ENCODE data around the gene NKX1-1. TPM values are rescaled to one million over a fixed set of nuclear protein-coding genes. Genes with fewer than 3 reads are reported as not detected.

Gene NKX1-1
- total and polyA plus RNA-seq, 9 of the 15 experiments (the other 6 are each of a cell fraction or from before 2014, with no cell fraction given) = not detected

DNA sequence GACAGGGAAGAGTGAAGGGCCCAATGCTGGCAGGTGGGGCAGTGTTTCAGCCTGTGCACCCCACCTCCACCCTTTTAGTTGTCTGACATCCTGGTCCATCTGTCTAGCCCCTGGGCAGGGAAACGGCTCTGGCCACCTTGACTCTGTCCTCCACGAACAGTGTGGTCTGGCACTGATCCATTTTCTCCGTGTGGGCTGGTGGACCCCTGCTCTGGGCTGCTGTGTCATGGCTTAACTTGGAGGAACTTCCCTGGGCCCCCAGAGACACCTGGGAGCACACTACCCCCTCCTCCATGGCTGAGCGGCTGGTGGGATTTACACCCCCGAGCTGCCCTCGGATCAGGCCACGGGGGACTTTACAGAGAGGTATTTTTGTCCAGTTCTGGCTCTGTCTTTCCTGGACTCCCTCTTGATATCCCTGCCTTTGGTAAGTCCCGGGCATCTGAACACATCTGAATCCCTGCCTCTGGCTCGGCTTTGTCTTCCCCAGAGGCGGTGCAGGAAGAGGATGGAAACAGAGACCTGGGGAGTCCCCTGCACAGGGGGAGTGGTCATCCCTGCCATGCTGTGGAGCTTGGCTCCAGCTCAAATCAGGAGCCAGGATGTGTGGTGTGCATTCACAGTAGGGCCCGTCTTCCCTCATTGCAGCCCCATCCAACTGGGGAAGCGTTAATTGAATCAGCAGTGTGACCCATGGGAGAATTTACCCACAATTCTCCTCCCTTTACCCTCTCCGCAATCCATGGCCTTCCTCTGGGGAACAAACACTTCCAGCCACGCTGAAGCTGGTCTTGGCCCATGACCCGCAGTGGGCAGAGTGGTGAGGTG lies 6.3 kb upstream of the NKX1-1 start:
- H3K9ac ChIP-seq (ENCODE audit: insufficient read depth in 1 of 2, low read depth in 2 of 2, low read length in 2 of 2) = no peak overlapping the region
- ChIA-PET POLR2A (no interaction called here), CTCF (ENCODE audit: low intra/inter-chr PET ratio) (no interaction called here)
- peaks cover 2% of the 10 kb centered on the region for H3K9me1 ChIP-seq (ENCODE audit: control insufficient read depth, insufficient read depth, low read length)
- no peak for ATAC-seq
- H3K79me2 ChIP-seq (ENCODE audit: control insufficient read depth, insufficient read depth, low read length) = no peaks in the 10 kb centered on the region
- WGBS (ENCODE audit: insufficient coverage, low coverage, missing lambda C conversion rate) = 12% methylated on average over 15 of the region's 15 CpGs
- H3K36me3 ChIP-seq (ENCODE audit: control insufficient read depth, insufficient read depth, low read length) = no peaks in the 10 kb centered on the region
- DNase-seq (ENCODE audit: extremely low read depth in 1 of 4, low spot score in 3 of 4) = peak in 1 of 4 experiments; percentile 11
- BruUV-seq (replicated peaks) = no TSS peak
- H3K4me1 ChIP-seq (replicated peaks in 1 of 2; ENCODE audit: control insufficient read depth in 2 of 2, insufficient read depth in 2 of 2, low read length in 2 of 2) = peaks cover 6 to 49% of the 10 kb centered on the region in 2 experiments; a peak in 4 of 5 replicates
- H4K20me1 ChIP-seq (replicated peaks; ENCODE audit: control insufficient read depth, insufficient read depth, low read length) = no peaks in the 10 kb centered on the region; the same call in 1 of the 2 replicates
- in situ Hi-C loops (cut with MboI) (loop anchor here (5.0 kb wide), 1 partner anchor 50 kb away; no protein-coding TSS in a partner anchor), intact Hi-C loops (cut with micrococcal nuclease) (no loop called here)
- no peak overlapping the region for H2AFZ ChIP-seq (ENCODE audit: low read depth, low read length)
- FAIRE-seq = no peak
- H3K27ac ChIP-seq (ENCODE audit: extremely low read depth, low read depth, low read length) = no peak overlapping the region
- no peaks in the 10 kb centered on the region; the same call in 1 of the 2 replicates for H3K9me3 ChIP-seq (replicated peaks; ENCODE audit: control insufficient read depth, insufficient read depth, low read depth, low read length)
- no peak overlapping the region for H3K4me3 ChIP-seq
- no peak overlapping the region for H3K4me2 ChIP-seq (ENCODE audit: insufficient read depth, low read length)
- H3K27me3 ChIP-seq (ENCODE audit: control insufficient read depth in 2 of 2, insufficient read depth in 2 of 2, low read length in 2 of 2) = peaks cover 0 to 10% of the 10 kb centered on the region in 2 experiments; a peak in 2 of 5 replicates
- TF ChIP-seq KLF13 (tag; IDR thresholded peaks at IDR 0.05; ENCODE audit: borderline replicate concordance, low read depth) (no peak), NR4A1 (CRISPR knock-in tag; IDR thresholded peaks at IDR 0.05) (no peak), NR4A1 (tag; IDR thresholded peaks at IDR 0.05) (no peak), ZNF507 (tag; conservative IDR thresholded peaks at IDR 0.05) (no peak), NFE2 (IDR thresholded peaks at IDR 0.05; ENCODE audit: low read depth) (no peak), TCF7L2 (IDR thresholded peaks at IDR 0.05; ENCODE audit: low read depth, low read length) (no peak), NFRKB (IDR thresholded peaks at IDR 0.05; ENCODE audit: low read depth) (no peak), TBP (optimal IDR thresholded peaks at IDR 0.05; ENCODE audit: low read depth, low read length) (no peak), ZNF282 (CRISPR knock-in tag; IDR thresholded peaks at IDR 0.05) (no peak)
- TF ChIP-seq, protein P1, sequence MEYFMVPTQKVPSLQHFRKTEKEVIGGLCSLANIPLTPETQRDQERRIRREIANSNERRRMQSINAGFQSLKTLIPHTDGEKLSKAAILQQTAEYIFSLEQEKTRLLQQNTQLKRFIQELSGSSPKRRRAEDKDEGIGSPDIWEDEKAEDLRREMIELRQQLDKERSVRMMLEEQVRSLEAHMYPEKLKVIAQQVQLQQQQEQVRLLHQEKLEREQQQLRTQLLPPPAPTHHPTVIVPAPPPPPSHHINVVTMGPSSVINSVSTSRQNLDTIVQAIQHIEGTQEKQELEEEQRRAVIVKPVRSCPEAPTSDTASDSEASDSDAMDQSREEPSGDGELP (CRISPR knock-in tag; IDR thresholded peaks at IDR 0.05; ENCODE audit: borderline replicate concordance) = no peak
- TF ChIP-seq, protein P2, sequence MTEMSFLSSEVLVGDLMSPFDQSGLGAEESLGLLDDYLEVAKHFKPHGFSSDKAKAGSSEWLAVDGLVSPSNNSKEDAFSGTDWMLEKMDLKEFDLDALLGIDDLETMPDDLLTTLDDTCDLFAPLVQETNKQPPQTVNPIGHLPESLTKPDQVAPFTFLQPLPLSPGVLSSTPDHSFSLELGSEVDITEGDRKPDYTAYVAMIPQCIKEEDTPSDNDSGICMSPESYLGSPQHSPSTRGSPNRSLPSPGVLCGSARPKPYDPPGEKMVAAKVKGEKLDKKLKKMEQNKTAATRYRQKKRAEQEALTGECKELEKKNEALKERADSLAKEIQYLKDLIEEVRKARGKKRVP (CRISPR knock-in tag; IDR thresholded peaks at IDR 0.05) = no peak
- TF ChIP-seq, protein P3, sequence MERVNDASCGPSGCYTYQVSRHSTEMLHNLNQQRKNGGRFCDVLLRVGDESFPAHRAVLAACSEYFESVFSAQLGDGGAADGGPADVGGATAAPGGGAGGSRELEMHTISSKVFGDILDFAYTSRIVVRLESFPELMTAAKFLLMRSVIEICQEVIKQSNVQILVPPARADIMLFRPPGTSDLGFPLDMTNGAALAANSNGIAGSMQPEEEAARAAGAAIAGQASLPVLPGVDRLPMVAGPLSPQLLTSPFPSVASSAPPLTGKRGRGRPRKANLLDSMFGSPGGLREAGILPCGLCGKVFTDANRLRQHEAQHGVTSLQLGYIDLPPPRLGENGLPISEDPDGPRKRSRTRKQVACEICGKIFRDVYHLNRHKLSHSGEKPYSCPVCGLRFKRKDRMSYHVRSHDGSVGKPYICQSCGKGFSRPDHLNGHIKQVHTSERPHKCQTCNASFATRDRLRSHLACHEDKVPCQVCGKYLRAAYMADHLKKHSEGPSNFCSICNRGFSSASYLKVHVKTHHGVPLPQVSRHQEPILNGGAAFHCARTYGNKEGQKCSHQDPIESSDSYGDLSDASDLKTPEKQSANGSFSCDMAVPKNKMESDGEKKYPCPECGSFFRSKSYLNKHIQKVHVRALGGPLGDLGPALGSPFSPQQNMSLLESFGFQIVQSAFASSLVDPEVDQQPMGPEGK (CRISPR knock-in tag; IDR thresholded peaks at IDR 0.05; ENCODE audit: borderline replicate concordance) = no peak
- TF ChIP-seq, protein P4, sequence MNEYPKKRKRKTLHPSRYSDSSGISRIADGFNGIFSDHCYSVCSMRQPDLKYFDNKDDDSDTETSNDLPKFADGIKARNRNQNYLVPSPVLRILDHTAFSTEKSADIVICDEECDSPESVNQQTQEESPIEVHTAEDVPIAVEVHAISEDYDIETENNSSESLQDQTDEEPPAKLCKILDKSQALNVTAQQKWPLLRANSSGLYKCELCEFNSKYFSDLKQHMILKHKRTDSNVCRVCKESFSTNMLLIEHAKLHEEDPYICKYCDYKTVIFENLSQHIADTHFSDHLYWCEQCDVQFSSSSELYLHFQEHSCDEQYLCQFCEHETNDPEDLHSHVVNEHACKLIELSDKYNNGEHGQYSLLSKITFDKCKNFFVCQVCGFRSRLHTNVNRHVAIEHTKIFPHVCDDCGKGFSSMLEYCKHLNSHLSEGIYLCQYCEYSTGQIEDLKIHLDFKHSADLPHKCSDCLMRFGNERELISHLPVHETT (CRISPR knock-in tag; conservative IDR thresholded peaks at IDR 0.05 in 1 of 2, IDR thresholded peaks at IDR 0.05 in 1 of 2) = no peak
- TF ChIP-seq, protein P5, sequence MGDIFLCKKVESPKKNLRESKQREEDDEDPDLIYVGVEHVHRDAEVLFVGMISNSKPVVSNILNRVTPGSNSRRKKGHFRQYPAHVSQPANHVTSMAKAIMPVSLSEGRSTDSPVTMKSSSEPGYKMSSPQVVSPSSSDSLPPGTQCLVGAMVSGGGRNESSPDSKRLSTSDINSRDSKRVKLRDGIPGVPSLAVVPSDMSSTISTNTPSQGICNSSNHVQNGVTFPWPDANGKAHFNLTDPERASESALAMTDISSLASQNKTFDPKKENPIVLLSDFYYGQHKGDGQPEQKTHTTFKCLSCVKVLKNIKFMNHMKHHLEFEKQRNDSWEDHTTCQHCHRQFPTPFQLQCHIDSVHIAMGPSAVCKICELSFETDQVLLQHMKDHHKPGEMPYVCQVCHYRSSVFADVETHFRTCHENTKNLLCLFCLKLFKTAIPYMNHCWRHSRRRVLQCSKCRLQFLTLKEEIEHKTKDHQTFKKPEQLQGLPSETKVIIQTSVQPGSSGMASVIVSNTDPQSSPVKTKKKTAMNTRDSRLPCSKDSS (IDR thresholded peaks at IDR 0.05; ENCODE audit: low read depth, partially characterized antibody) = no peak

Measured in K562 (cell line).